Tibial artery (tissue), 4 donors: ENCODE results near the gene NADSYN1.

Experiments
- DNase-seq, 2 donors: peaks; one replicate each; pipeline ENCODE4 v3.0.0-alpha.2; 2019
- H3K27ac ChIP-seq, 2 donors: fragments of 200-600 bp; sonication (generic) in 1 of 2; 1 replicate in 1 of 2; 2 replicates in 1 of 2; pipeline ENCODE4 v1.5.1; 2018 to 2019; ENCODE audit warnings: mild to moderate bottlenecking in 1 of 2
- H3K27me3 ChIP-seq, 2 donors: fragments of 200-600 bp; sonication (generic) in 1 of 2; one replicate each; pipeline versions ENCODE4 v1.5.1 to v1.6.0; 2016 to 2019
- H3K36me3 ChIP-seq, 3 donors: fragments of 200-600 bp; sonication (generic) in 2 of 3; one replicate each; pipeline ENCODE4 v1.5.1; 2016 to 2019; ENCODE audit warnings: mild to moderate bottlenecking in 2 of 3
- H3K4me1 ChIP-seq, 4 donors: fragments of 200-600 bp; sonication (generic) in 2 of 4; 1 replicate in 3 of 4; 2 replicates in 1 of 4; pipeline ENCODE4 v1.5.1; 2016 to 2019
- H3K4me3 ChIP-seq, 2 donors: fragments of 200-600 bp; sonication (generic) in 1 of 2; 1 replicate in 1 of 2; 2 replicates in 1 of 2; pipeline ENCODE4 v1.5.1; 2018 to 2019; ENCODE audit warnings: mild to moderate bottlenecking in 2 of 2
- H3K9me3 ChIP-seq, 3 donors: fragments of 200-600 bp; sonication (generic) in 1 of 3; one replicate each; pipeline ENCODE4 v1.5.1; 2016 to 2019
- CTCF ChIP-seq, 2 experiments: fragments of 200-600 bp in 1 of 2; fragments of 450-650 bp in 1 of 2; IDR thresholded peaks; one replicate each; pipeline ENCODE4 v1.5.1; 2017 to 2019; ENCODE audit warnings: antibody characterized with exemption in 2 of 2, mild to moderate bottlenecking in 1 of 2, moderate library complexity in 1 of 2
- intact Hi-C: fragments of 100-400 bp; cut with DNase I; formaldehyde crosslinking; loops from one replicate; pipeline ENCODE4 v1.15.0; 2023; ENCODE audit warnings: low total_unique reads

NADSYN1 gene

GRCh38 chr11:71453037-71453917 lies at the start of gene NADSYN1:
Gene NADSYN1, plus strand, starts transcription at chr11:71453203. Its CDS starts 94 bp downstream, at chr11:71453297.
- DNase-seq = peak; percentile 95 to 98
- intact Hi-C loops = no loop called here
- no peak for TF ChIP-seq CTCF (IDR thresholded peaks at IDR 0.05)
- no peaks in the 10 kb centered on the region for H3K9me3 ChIP-seq
- no peaks in the 10 kb centered on the region for H3K27me3 ChIP-seq
- peak within 1 kb of the TSS; percentile 83 to 84 for H3K4me3 ChIP-seq
- H3K36me3 ChIP-seq = peaks cover 30 to 34% (median 30%) of the 10 kb centered on the region in 3 donors
- H3K27ac ChIP-seq = peak within 1 kb of the TSS; percentile 80 to 89
- H3K4me1 ChIP-seq = peaks cover 0 to 35% (median 27%) of the 10 kb centered on the region in 4 donors

- H3K4me1 ChIP-seq = no peaks in the 10 kb centered on the region
- TF ChIP-seq CTCF (IDR thresholded peaks at IDR 0.05) = no peak
- peaks cover 0 to 8% of the 10 kb centered on the region in 2 donors for H3K27me3 ChIP-seq
- no peak overlapping the region for H3K4me3 ChIP-seq
- H3K36me3 ChIP-seq = no peaks in the 10 kb centered on the region
- no peak for DNase-seq
- intact Hi-C loops = no loop called here
- no peak overlapping the region for H3K27ac ChIP-seq
- no peaks in the 10 kb centered on the region for H3K9me3 ChIP-seq
Measured at GRCh38 chr11:71404209-71404608, 48.8 kb upstream of the NADSYN1 start.

GRCh38 chr11:71406681-71407080 lies 46.3 kb upstream of the NADSYN1 start:
- Histone ChIP-seq H3K4me3 (no peak overlapping the region), H3K9me3 (no peaks in the 10 kb centered on the region), H3K4me1 (no peaks in the 10 kb centered on the region), H3K27me3 (peaks cover 0 to 8% of the 10 kb centered on the region in 2 donors), H3K27ac (no peak overlapping the region), H3K36me3 (no peaks in the 10 kb centered on the region)
- intact Hi-C loops = no loop called here
- DNase-seq = no peak
- no peak for TF ChIP-seq CTCF (IDR thresholded peaks at IDR 0.05)

GRCh38 chr11:71407356-71407755 lies 45.6 kb upstream of the NADSYN1 start:
- peaks cover 0 to 8% of the 10 kb centered on the region in 2 donors for H3K27me3 ChIP-seq
- TF ChIP-seq CTCF (IDR thresholded peaks at IDR 0.05) = no peak
- no peaks in the 10 kb centered on the region for H3K4me1 ChIP-seq
- H3K36me3 ChIP-seq = no peaks in the 10 kb centered on the region
- H3K4me3 ChIP-seq = no peak overlapping the region
- H3K9me3 ChIP-seq = no peaks in the 10 kb centered on the region
- intact Hi-C loops = no loop called here
- DNase-seq = no peak
- no peak overlapping the region for H3K27ac ChIP-seq

- Histone ChIP-seq H3K27ac (no peak overlapping the region), H3K36me3 (no peaks in the 10 kb centered on the region), H3K4me1 (no peaks in the 10 kb centered on the region), H3K9me3 (no peaks in the 10 kb centered on the region), H3K4me3 (no peak overlapping the region), H3K27me3 (peaks cover 0 to 18% of the 10 kb centered on the region in 2 donors)
- no peak for DNase-seq
- TF ChIP-seq CTCF (IDR thresholded peaks at IDR 0.05) = no peak
- intact Hi-C loops = no loop called here
Measured at GRCh38 chr11:71408826-71409225, 44.2 kb upstream of the NADSYN1 start.
